ENCODE measurements around the gene USH2A.

Gene USH2A

GRCh38 chr1:216111842-216112241, 311.4 kb downstream of the USH2A start:
- DNase-seq = no peak

- DNase-seq = no peak
Observed at GRCh38 chr1:216095400-216095799, 327.8 kb downstream of the USH2A start.

GRCh38 chr1:216090556-216090955, 332.7 kb downstream of the USH2A start:
- DNase-seq = no peak

GRCh38 chr1:216086678-216087077, 336.6 kb downstream of the USH2A start:
- DNase-seq = no peak

- DNase-seq = no peak
Observed at GRCh38 chr1:216081445-216081844, 341.8 kb downstream of the USH2A start.

- no peak for DNase-seq
Observed at GRCh38 chr1:216076751-216077150, 346.5 kb downstream of the USH2A start.

- no peak for DNase-seq
Observed at GRCh38 chr1:216075339-216075738, 347.9 kb downstream of the USH2A start.

- no peak for DNase-seq
Observed at GRCh38 chr1:216073793-216074595, 349.3 kb downstream of the USH2A start.

- no peak for DNase-seq
Observed at GRCh38 chr1:216071262-216071661, 352.0 kb downstream of the USH2A start.

GRCh38 chr1:216064643-216065042, 358.6 kb downstream of the USH2A start:
- no peak for DNase-seq

- no peak for DNase-seq
Observed at GRCh38 chr1:216057947-216058346, 365.3 kb downstream of the USH2A start.

- DNase-seq = no peak
Observed at GRCh38 chr1:216057063-216057462, 366.2 kb downstream of the USH2A start.

GRCh38 chr1:216055004-216055403, 368.2 kb downstream of the USH2A start:
- no peak for DNase-seq

GRCh38 chr1:216054600-216054999, 368.6 kb downstream of the USH2A start:
- DNase-seq = no peak

- DNase-seq = no peak
Observed at GRCh38 chr1:216051071-216051470, 372.2 kb downstream of the USH2A start.

GRCh38 chr1:216049741-216050430, 373.4 kb downstream of the USH2A start:
- no peak for DNase-seq

GRCh38 chr1:216047811-216048572, 375.3 kb downstream of the USH2A start:
- DNase-seq = no peak

GRCh38 chr1:216046336-216046735, 376.9 kb downstream of the USH2A start:
- no peak for DNase-seq

- no peak for DNase-seq
Observed at GRCh38 chr1:216045400-216045799, 377.8 kb downstream of the USH2A start.

- no peak for DNase-seq
Observed at GRCh38 chr1:216044538-216044937, 378.7 kb downstream of the USH2A start.

GRCh38 chr1:216034506-216034905, 388.7 kb downstream of the USH2A start:
- no peak for DNase-seq

GRCh38 chr1:216032961-216033614, 390.2 kb downstream of the USH2A start:
- DNase-seq = no peak

- DNase-seq = no peak
Observed at GRCh38 chr1:216032284-216032683, 391.0 kb downstream of the USH2A start.

All from activated naive CD4-positive, alpha-beta T cell treated with anti-CD3 and anti-CD28 coated beads, Interleukin-2, amount 50 U/mL, for 16 hours (primary cell).